Measurements from ENCODE around the gene SCAMP4. TPM values are rescaled to one million over a fixed set of nuclear protein-coding genes. Genes with fewer than 3 reads are reported as not detected.

Gene SCAMP4
- total and polyA plus RNA-seq, 12 donors = 13.5 to 192 (median 60.3) TPM

- 70 to 78% (median 72%) methylated on average over 17 to 18 of the region's 18 CpGs for WGBS, 4 donors
- no peaks in the 10 kb centered on the region for H3K36me3 ChIP-seq (replicated peaks in 1 of 2)
- no peaks in the 10 kb centered on the region for H3K27me3 ChIP-seq
- intact Hi-C loops (cut with DNase I) = no loop called here
- H3K4me3 ChIP-seq = no peak overlapping the region
- H3K27ac ChIP-seq = no peak overlapping the region
- DNase-seq = peak in 1 of 7 donors; percentile 77
- peaks cover 49 to 61% of the 10 kb centered on the region in 2 donors for H3K4me1 ChIP-seq (replicated peaks in 1 of 2)
- TF ChIP-seq, protein P1, sequence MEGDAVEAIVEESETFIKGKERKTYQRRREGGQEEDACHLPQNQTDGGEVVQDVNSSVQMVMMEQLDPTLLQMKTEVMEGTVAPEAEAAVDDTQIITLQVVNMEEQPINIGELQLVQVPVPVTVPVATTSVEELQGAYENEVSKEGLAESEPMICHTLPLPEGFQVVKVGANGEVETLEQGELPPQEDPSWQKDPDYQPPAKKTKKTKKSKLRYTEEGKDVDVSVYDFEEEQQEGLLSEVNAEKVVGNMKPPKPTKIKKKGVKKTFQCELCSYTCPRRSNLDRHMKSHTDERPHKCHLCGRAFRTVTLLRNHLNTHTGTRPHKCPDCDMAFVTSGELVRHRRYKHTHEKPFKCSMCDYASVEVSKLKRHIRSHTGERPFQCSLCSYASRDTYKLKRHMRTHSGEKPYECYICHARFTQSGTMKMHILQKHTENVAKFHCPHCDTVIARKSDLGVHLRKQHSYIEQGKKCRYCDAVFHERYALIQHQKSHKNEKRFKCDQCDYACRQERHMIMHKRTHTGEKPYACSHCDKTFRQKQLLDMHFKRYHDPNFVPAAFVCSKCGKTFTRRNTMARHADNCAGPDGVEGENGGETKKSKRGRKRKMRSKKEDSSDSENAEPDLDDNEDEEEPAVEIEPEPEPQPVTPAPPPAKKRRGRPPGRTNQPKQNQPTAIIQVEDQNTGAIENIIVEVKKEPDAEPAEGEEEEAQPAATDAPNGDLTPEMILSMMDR (IDR thresholded peaks at IDR 0.05) = no peak
- no peak for TF ChIP-seq POLR2A (IDR thresholded peaks at IDR 0.05)
- H3K9me3 ChIP-seq (replicated peaks in 1 of 3) = no peaks in the 10 kb centered on the region
Observed at GRCh38 chr19:1859331-1859781, 45.8 kb upstream of the SCAMP4 start.

DNA sequence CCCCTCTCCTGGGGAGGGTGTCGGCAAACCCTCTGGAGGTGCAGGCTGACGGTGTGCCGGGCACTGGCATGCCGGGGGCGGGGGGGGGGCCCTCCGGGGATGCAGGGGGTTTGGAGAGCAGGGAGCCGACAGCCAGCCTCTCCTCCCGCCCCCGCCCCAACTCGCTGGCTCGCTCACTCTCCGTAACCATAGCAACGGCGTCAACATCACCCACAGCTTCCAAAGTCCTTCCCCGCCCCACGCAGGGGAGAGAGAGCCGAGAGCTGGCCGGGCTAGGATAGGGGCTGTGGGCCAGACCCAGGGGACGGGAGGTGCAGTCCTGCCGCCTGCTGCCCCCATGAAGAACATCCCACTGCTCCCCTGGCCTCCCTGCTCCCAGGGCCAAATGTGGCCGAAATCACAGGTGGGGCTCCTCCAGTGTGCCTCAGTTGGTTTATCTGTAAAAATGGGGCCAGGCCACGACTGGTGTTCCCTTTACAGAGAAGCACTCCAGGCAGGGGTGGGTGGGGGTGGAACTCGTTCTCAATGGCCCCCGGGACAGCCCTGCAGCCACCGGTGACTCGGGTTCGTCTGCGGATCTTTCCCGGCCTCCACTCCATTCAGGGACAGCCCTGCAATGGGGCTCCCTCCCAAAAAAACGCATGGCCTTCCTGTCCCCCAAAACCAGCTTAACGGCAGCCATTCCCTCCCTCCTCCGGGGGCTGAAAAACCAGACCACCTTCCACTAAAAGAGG is 45.0 kb upstream of the SCAMP4 start:
- no peak overlapping the region for H3K4me3 ChIP-seq
- no peaks in the 10 kb centered on the region for H3K27me3 ChIP-seq
- H3K27ac ChIP-seq = no peak overlapping the region
- intact Hi-C loops (cut with DNase I) = loop anchor here in 1 of 2 donors (10.0 kb wide), 1 partner anchor 65 kb away; no protein-coding TSS in a partner anchor
- WGBS, 4 donors = 46 to 67% (median 52%) methylated on average over 12 to 32 of the region's 32 CpGs
- no peaks in the 10 kb centered on the region for H3K9me3 ChIP-seq (replicated peaks in 1 of 3)
- peak in 1 of 7 donors; percentile 83 for DNase-seq
- H3K36me3 ChIP-seq (replicated peaks in 1 of 2) = no peaks in the 10 kb centered on the region
- TF ChIP-seq POLR2A (IDR thresholded peaks at IDR 0.05) = no peak
- TF ChIP-seq, protein P1 (IDR thresholded peaks at IDR 0.05) = no peak
- peaks cover 46 to 61% of the 10 kb centered on the region in 2 donors for H3K4me1 ChIP-seq (replicated peaks in 1 of 2)

DNA sequence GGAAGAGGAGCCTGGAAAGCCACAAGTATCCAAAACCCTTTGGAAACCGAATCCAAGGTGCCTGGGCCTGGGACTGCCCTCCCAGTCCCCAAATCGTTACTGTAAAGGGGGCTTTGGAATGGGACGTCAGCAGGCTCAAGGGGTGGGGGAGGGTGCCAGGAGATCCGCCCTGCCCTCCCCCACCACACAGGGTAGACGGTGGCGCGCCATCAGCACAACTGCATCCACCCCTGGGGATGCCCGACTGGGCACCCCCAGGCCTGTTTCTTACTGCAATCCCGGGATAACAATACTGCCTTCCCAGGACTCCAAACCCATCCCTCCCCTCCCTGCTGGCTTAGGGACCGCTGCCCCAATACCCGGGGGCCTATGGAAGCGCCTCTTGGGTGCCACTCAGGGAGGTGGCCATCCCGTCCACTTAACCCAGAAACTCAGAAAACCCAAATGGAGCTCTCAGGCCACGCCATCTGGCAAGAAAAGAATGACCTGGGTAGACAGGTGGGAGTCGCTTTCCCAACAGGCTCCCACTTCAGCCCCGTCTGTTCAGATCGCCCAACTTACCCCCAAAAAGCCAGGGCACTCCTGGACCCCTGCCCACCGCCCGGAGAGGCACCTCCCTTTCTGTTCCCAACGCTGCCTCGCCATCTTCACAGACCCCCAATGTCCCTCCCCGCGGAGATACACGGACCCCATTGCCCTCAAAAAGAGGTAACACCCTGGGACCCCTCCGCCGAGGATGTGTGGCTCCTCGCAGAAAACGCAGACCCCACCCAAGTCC is 44.2 kb upstream of the SCAMP4 start:
- Histone ChIP-seq H3K4me3 (peak overlapping the region in 1 of 4 donors; percentile 86), H3K27ac (peak overlapping the region in 1 of 5 donors; percentile 5), H3K27me3 (no peaks in the 10 kb centered on the region), H3K4me1 (replicated peaks in 1 of 2) (peaks cover 41 to 54% of the 10 kb centered on the region in 2 donors), H3K9me3 (replicated peaks in 1 of 3) (no peaks in the 10 kb centered on the region), H3K36me3 (replicated peaks in 1 of 2) (no peaks in the 10 kb centered on the region)
- TF ChIP-seq, protein P1 (IDR thresholded peaks at IDR 0.05) = no peak
- no peak for TF ChIP-seq POLR2A (IDR thresholded peaks at IDR 0.05)
- 71 to 81% (median 71%) methylated on average over 16 to 28 of the region's 28 CpGs for WGBS, 4 donors
- intact Hi-C loops (cut with DNase I) = loop anchor here in 1 of 2 donors (10.0 kb wide), 1 partner anchor 64 kb away; no protein-coding TSS in a partner anchor
- peak in 3 of 7 donors; percentile 37 to 52 (median 52) for DNase-seq

- Histone ChIP-seq H3K4me3 (peak overlapping the region in 1 of 4 donors; percentile 86), H3K36me3 (replicated peaks in 1 of 2) (no peaks in the 10 kb centered on the region), H3K27ac (peak overlapping the region in 2 of 5 donors; percentile 5 to 34), H3K27me3 (no peaks in the 10 kb centered on the region), H3K4me1 (replicated peaks in 1 of 2) (peaks cover 35 to 49% of the 10 kb centered on the region in 2 donors), H3K9me3 (replicated peaks in 1 of 3) (no peaks in the 10 kb centered on the region)
- WGBS, 4 donors = 25 to 50% (median 42%) methylated on average over 13 to 23 of the region's 23 CpGs
- no peak for DNase-seq
- TF ChIP-seq, protein P1 (IDR thresholded peaks at IDR 0.05) = no peak
- no peak for TF ChIP-seq POLR2A (IDR thresholded peaks at IDR 0.05)
- intact Hi-C loops (cut with DNase I) = loop anchor here in 1 of 2 donors (10.0 kb wide), 1 partner anchor 63 kb away; no protein-coding TSS in a partner anchor
Observed at GRCh38 chr19:1861599-1862031, 43.6 kb upstream of the SCAMP4 start.

Measured in adrenal gland (tissue), 12 donors.